Calu3 (cell line): ENCODE results near the gene EHBP1. TPM values are rescaled to one million over a fixed set of nuclear protein-coding genes. Genes with fewer than 3 reads are reported as not detected.

ENCODE experiments used
- BruUV-seq: library from RNA; stranded (reverse); fragments of 400-500 nt; replicated peaks from 2 replicates; lab custom pipeline; 2021; lab: Mats Ljungman, UMichigan
- CTCF ChIA-PET: fragments of 300-600 bp; sonication (Branson Sonifier 250); formaldehyde crosslinking; loops from one replicate; lab custom pipeline; 2022; ENCODE audit warnings: antibody characterized with exemption; lab: Charles Lee
- DNase-seq: peaks from one replicate; pipeline ENCODE4 v3.0.0; 2022
- H3K27ac Mint-ChIP-seq: one replicate; pipeline ENCODE4 v1.8.0; 2022; ENCODE audit warnings: mixed read lengths; ENCODE audit not compliant: unreplicated experiment
- H3K27me3 Mint-ChIP-seq: one replicate; pipeline ENCODE4 v1.8.0; 2022; ENCODE audit warnings: mixed read lengths; ENCODE audit not compliant: unreplicated experiment
- H3K36me3 Mint-ChIP-seq: one replicate; pipeline ENCODE4 v1.8.0; 2022; ENCODE audit warnings: mild to moderate bottlenecking, moderate library complexity, mixed read lengths; ENCODE audit not compliant: insufficient read depth, unreplicated experiment
- H3K4me1 Mint-ChIP-seq: one replicate; pipeline ENCODE4 v1.8.0; 2022; ENCODE audit warnings: mild to moderate bottlenecking, low read depth, mixed read lengths; ENCODE audit not compliant: unreplicated experiment
- H3K4me3 Mint-ChIP-seq: one replicate; pipeline ENCODE4 v1.8.0; 2022; ENCODE audit warnings: mild to moderate bottlenecking, low read depth, moderate library complexity, mixed read lengths; ENCODE audit not compliant: unreplicated experiment
- H3K9me3 Mint-ChIP-seq: one replicate; pipeline ENCODE4 v1.8.0; 2022; ENCODE audit warnings: low read depth, mixed read lengths; ENCODE audit not compliant: unreplicated experiment
- CTCF ChIP-seq: fragments of 200-600 bp; IDR thresholded peaks from one replicate; pipeline ENCODE4 v1.8.0; 2022; ENCODE audit warnings: antibody characterized with exemption; ENCODE audit not compliant: unreplicated experiment
- intact Hi-C: fragments of 100-400 bp; cut with micrococcal nuclease; formaldehyde crosslinking; loops from one replicate; pipeline ENCODE4 v1.10.0; 2022; ENCODE audit not compliant: unreplicated experiment
- total RNA-seq: library from RNA; stranded (reverse); gene quantifications from 2 replicates; pipeline ENCODE4 v1.2.3, GENCODE V29; 2022

Gene EHBP1
- total RNA-seq, 1 experiment from 2014 or later, result 82.9 TPM

- H3K27ac Mint-ChIP-seq, result no peak overlapping the region
- TF ChIP-seq CTCF, result no peak
- peaks cover 4% of the 10 kb centered on the region for H3K9me3 Mint-ChIP-seq
- BruUV-seq, result no TSS peak
- intact Hi-C loops, result no loop called here
- H3K27me3 Mint-ChIP-seq, result no peaks in the 10 kb centered on the region
- no peaks in the 10 kb centered on the region for H3K36me3 Mint-ChIP-seq
- CTCF ChIA-PET, result interaction anchor here (0.6 to 0.7 kb wide), 2 partner anchors 20 to 199 kb away, joined by 3 to 5 read pairs; no protein-coding TSS in a partner anchor
- no peak for DNase-seq
- peaks cover 28% of the 10 kb centered on the region for H3K4me1 Mint-ChIP-seq
- no peak overlapping the region for H3K4me3 Mint-ChIP-seq
Observed at GRCh38 chr2:62808554-62808953, 103.0 kb downstream of the EHBP1 start.

GRCh38 chr2:62811086-62811485 lies 105.6 kb downstream of the EHBP1 start:
- peaks cover 4% of the 10 kb centered on the region for H3K9me3 Mint-ChIP-seq
- BruUV-seq, result no TSS peak
- TF ChIP-seq CTCF, result no peak
- H3K27me3 Mint-ChIP-seq, result no peaks in the 10 kb centered on the region
- peaks cover 31% of the 10 kb centered on the region for H3K4me1 Mint-ChIP-seq
- CTCF ChIA-PET, result no interaction called here
- no peak overlapping the region for H3K27ac Mint-ChIP-seq
- H3K36me3 Mint-ChIP-seq, result no peaks in the 10 kb centered on the region
- intact Hi-C loops, result no loop called here
- no peak overlapping the region for H3K4me3 Mint-ChIP-seq
- no peak for DNase-seq

- H3K4me3 Mint-ChIP-seq, result no peak overlapping the region
- H3K36me3 Mint-ChIP-seq, result no peaks in the 10 kb centered on the region
- no peak for TF ChIP-seq CTCF
- H3K27me3 Mint-ChIP-seq, result no peaks in the 10 kb centered on the region
- CTCF ChIA-PET, result no interaction called here
- H3K9me3 Mint-ChIP-seq, result peaks cover 2% of the 10 kb centered on the region
- no peak for DNase-seq
- BruUV-seq, result no TSS peak
- no peak overlapping the region for H3K27ac Mint-ChIP-seq
- H3K4me1 Mint-ChIP-seq, result peaks cover 30% of the 10 kb centered on the region
- intact Hi-C loops, result no loop called here
Observed at GRCh38 chr2:62811972-62812371, 106.5 kb downstream of the EHBP1 start.

- Mint-ChIP-seq H3K4me1 (peaks cover 42% of the 10 kb centered on the region), H3K27ac (no peak overlapping the region), H3K9me3 (no peaks in the 10 kb centered on the region), H3K27me3 (no peaks in the 10 kb centered on the region), H3K4me3 (no peak overlapping the region), H3K36me3 (no peaks in the 10 kb centered on the region)
- CTCF ChIA-PET, result interaction anchor here (0.6 kb wide), 1 partner anchor 1596 kb away, joined by 3 read pairs; no protein-coding TSS in a partner anchor
- no peak for TF ChIP-seq CTCF
- intact Hi-C loops, result no loop called here
- DNase-seq, result no peak
- BruUV-seq, result no TSS peak
Observed at GRCh38 chr2:62812921-62813825, 107.7 kb downstream of the EHBP1 start.
